Esophagus mucosa (tissue), 1 donor: ENCODE results near the gene DAAM2. TPM values are rescaled to one million over a fixed set of nuclear protein-coding genes. Genes with fewer than 3 reads are reported as not detected.

Source experiments
- ATAC-seq: fragments of 200-7000 bp; cut with Tn5 transposase; one replicate; pipeline ENCODE4 v1.9.1; 2020
- total RNA-seq: library from RNA; stranded (reverse); gene quantifications from one replicate; pipeline ENCODE4 v1.2.4, GENCODE V29; 2023
- donor health status: DM: yes; HTN: yes; CAD: no.

The DAAM2 gene
- total RNA-seq, 1 donor from 2014 or later, result 2.3 TPM

DNA sequence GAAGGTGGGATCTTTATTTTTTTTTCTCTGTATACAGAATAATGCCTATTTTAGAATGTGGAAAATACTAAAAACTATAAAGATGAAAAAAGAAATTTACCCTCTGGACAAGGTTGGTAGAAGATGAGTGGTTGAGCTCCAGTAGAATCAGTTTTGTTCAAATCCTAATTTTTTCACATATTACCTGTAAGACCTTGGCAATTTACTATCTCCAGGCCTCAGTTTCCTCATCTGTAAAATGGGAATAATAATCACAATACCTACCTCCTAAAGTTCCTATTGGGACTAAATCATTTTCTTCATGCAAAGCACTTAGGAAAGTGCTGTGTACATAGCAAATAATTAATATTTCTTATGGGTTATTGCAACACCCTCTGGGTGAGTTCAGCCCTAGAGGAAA lies 28.4 kb downstream of the DAAM2 start:
- no peak for ATAC-seq

DNA sequence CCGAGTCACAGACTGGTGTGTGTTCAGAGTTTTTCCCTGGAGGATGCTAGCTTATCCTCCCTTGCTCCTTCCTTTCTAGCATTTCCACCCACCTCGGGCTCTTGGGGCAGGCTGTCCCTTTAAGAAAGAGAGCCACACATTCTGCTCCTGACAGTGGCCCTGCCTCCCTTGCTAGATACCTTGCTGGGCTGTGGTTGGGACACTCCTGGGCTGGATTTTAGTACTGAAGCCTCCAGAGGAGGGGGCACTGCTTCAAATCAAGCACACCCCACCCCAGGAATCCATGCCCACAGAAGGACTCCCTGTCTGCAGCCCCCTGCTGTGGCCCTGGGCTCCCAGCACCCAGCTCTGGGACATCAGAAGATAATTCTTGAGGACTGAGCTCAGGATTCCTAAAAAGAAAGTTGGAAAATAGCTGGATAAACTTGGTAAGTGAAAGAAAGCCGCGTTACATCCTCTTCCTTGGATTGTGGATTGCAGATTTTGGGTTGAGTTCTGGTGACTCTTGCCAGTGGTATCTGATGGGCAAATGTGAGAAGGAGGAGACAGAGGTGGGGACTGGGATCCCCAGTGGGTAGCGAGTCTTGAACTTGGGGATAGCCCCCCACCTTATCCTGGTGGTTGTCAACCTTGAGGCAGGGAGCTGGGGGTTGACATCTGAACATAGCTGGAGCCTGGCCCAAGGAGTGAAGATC lies 29.0 kb downstream of the DAAM2 start:
- ATAC-seq, result no peak

DNA sequence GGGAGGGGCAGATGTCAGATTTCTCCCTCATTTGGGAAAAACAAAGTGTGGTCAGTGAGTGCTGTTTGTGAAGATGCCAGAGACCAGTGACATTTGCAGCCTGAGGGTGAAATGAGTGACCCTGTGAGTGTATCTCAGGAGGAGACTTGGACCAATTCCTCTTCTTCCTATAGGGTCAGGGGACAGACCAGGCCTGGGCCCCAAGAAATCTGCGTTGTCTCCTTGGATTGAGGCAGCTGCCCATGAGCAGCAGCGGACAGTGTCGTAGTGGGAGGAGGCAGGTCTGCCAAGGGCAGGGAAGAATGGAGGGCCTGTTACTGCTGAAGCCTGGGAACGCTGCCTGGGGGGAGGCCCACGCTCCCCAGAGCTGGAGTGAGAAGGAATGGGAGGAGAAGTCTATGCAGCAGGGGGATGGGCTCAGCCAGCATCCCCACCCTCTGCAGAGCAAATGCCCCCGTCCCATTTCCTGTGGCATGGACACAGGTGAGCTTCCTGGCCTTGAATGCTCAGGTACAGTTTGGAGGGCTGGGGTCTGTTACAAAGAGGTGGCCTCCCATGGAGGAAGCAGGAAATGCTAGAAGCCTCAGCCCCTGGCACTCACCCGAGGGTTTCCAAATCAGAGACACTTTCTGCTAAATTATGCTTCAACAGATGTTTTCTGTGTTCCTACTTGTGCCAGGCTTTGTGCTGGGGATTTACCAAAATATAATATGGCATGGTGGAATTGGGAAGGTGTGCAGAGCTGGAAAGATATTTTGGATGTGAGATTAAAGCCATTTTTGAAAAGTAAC lies 29.8 kb downstream of the DAAM2 start:
- no peak for ATAC-seq

DNA sequence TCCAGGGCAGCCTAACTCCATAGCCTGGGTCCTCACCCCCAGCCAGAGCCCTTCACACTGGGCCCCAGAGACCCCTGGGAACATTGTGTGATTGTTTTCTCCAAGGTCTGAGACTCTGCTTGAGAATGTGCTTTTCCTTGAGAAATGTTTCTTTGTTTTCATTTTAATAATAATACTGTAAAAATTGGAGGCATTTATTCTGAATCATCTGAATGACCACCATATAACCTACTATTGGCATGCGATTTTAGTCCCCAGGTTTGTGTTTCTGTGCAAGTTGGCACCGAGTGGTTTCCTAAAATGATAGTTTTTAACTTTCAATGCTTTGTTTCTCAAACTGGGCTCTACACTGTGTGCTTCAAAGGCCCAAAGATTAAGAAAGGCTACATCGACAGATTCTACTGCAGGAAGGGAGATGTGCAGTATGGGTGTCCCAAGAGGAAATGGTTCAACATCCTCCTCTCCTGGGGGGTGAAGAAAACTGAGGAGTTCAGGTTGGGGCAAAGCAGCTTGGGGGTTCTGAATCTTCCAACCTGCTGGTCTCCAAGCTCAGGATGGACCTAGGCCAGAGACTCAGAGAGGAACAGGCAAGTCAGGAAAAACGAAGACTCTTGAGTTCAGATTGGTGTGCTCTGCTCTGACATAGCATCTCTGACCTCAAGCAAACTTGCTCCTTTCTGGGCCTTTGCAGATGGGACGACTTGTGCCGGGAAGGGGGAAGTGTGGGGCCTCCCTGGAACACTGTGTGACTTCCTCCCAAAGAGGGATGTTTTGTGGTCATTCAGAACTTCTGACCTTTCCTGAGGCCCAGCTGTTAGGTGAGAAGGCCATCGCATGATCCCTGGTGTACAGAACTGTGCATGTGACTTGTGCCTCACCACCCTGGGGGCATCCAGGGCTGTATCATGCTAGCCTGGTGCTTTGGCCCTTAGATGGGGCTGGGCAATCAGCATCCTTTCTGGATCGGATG lies 31.0 kb downstream of the DAAM2 start:
- peak; percentile 28 for ATAC-seq

DNA sequence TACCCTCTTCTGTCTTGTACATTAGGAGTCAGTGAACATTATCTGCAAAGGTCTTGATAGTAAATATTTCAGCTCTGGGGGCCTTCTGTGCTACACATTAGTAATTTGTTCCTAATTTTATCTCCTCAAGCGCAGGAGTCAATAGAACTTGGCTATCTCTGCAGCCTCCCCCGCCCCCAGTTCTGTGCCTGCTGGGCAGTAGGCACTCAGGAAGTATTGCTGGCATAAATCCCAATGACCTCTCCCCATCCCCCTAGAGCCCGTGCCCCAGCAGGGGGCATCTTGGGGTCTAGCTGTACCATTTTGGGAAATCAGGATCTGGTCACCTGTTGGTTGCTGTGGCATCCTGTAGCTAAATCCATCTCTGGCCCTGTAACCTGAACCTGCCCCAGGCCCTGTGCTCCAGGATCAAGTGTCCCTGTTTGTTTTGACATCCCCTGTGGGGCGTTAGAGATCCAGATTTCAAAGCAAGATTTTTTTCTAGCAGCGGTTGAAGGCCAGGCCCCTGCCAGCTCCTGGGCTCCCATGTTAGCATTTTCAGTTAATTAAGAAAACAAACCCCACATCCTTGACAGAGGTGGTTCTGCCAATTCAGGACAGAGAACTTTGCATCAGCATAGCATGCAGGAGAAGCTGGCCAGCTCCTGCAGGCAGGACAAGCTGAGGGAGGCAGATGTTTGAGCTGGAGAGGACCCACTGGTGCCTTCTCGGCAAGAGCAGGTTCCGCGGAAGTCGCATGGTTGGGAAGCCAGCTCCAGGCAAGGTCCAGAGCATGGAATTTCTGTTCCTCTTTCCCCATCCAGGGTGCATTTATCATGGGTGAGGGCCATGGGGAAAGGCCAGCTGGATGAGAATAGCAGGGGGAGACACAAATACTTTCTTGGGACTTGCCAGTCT lies 32.1 kb downstream of the DAAM2 start:
- ATAC-seq, result no peak

DNA sequence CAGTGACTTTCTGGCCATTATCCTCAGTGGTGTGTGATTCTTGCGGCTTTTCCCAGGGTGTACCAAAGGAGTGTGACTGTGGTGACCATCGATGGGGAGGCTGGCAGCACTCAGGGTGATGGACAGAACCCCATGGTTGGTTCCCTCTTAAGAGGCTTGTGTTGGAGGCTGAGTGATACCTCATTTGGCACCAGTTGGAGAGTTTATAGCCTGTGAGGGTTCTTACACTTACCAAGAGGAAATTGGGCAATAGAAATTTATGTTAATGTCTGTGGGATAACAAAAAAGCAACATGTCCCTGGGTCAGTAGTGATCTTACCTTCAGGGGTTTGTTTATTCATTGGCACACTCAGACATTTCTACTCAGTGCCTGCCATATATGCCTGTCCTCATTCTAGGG lies 37.2 kb downstream of the DAAM2 start:
- no peak for ATAC-seq

DNA sequence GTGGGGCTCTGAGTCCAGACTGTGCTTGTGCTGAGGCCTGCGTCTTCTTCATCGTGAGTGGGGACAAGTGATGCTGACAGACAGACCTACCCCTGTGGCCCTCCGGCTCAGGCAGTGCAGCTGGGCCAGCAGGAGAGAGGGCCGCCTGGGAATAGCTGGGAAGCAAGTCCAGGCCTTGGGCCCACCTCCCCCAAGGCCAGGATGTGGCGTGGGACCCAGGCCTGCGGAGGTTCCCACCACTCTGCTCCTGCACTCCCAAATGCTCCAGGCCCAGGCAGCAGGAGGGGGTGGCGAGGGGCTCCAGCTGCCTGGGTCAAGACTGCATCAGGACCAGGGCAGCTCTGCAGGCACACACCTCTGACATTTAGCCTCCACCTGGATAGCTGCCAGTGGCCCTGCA lies 38.3 kb downstream of the DAAM2 start:
- ATAC-seq, result no peak

DNA sequence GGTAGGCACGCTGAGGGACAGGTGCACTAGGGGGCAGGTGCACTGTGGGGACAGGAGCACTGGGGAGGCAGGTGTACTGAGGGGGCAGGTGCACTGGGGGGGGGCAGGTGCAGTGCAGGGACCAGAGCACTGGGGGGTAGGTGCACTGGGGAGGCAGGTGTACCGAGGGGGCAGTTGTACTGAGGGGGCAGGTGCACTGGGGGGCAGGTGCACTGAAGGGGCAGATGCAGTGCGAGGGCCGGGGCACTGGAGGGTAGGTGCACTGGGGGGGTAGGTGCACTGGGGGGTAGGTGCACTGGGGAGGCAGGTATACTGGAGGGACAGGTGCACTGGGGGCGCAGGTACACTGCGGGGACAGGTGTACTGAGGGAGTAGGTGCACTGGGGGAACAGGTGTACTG lies 39.5 kb downstream of the DAAM2 start:
- ATAC-seq, result no peak

DNA sequence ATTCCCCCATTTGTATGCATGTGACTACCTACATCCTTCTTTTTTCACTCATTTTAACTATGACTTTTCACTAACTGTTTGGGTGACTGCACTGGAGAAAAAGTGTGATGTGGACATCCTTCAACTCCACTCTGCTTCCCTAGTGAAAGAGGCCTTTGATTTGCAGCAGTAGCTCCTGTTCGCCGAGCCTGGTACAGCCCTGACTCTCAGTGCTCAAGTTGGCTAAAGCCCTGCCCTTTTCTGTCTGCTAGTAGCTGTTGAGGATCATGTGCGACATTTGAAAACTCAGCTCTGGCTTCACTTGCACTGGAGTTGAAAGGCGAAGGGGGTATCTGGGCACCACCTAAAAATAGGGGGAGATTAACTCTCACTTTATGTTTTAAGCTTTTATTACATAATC lies 42.1 kb downstream of the DAAM2 start:
- ATAC-seq, result no peak

DNA sequence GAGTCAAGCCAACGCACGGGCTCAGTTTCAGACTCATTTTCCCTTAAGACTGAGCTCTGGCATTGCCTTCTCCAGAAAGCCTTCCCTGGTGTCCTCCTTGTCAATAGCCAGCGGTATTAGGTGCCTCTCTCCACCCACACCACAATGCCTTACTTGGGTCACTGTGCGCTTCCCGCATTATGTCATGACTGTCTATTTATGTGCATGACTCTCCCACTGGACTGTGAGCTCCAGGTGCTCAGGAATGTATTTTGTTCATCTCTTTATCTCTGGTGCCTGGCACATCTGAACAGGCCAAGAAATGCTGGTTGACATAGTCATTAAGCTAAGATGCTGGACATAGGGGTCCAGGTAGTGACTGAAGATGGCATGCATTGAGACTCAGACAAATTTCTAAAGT lies 42.7 kb downstream of the DAAM2 start:
- ATAC-seq, result no peak

DNA sequence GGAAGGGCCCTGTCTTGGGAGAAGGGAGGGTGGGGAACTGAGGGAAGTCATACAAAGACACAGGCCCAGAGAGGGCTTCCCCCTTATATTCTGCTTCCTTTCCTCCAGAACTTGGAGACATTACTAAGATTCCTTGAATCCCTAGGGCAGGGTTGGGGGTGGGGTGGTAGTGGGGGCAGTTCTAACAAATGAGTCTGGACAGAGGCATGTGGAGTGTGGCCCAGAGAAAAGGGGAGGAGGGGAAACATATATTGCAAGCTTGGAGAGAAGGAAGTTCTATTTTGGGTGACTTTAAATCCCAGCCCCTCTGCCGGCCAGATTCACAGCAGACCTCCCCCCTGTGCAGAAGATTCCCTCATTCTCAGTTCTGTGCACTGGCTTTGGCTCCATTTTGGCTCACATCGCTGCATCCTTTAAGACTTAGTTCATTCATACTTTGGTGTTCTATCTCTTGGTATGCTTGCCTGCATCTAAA lies 43.7 kb downstream of the DAAM2 start:
- ATAC-seq, result no peak

DNA sequence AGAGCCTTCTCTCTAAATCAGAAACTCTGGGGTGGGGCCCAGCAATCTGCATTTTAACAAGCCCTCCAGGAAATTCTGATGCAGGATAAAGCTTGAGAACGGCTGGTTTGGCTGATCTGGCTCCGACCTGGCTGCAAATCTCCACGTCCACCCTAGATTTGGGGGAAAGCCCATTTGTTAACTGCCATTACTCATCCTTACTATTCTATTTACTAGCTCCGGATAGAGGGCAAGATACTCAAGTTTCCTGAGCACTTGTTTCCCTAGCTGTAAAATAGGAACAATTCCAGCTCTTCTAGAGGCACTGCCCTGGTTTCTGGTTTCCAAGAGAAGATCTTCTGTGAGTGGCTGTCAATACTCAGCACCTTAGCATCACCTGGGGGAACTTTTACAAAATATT lies 44.4 kb downstream of the DAAM2 start:
- no peak for ATAC-seq

DNA sequence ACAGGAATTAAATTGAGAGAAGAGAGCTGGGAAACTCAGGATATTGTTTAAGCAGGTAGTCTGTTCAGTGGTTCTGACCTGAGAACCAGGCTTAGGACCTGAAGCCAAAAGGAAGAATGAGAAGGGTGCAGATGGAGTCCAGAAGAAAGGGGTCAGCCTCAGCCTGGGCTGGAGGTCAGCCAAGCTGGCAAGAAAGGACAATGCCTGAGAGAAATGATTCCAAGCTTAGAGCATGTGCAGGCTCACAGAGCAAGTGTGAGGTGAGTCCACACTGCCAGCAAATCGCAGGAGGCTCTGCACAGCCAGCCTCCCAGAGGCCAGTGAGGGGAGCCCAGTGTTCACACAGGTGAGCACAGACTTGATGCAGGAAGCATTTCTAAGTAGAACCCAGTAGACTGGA lies 47.3 kb downstream of the DAAM2 start:
- no peak for ATAC-seq

DNA sequence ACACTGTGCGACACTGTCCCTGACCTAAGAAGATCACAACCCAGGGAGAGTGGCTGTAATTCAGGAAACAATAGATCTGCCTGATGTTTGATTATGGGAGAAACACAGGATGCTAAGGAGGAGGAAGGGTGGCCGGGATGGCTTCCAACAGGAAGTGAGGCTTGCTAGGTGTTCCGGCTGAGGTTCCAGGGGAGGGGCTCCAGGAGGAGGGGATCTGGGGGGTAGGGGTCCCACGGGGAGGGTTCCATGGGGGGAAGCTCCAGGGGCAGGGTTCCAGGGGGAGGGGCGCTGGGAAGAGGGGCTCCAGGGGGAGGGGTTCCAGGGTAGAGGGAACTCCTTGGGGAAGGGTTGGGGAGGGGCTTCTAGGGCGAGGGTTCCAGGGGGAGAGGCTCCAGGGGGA lies 48.6 kb downstream of the DAAM2 start:
- ATAC-seq, result no peak

DNA sequence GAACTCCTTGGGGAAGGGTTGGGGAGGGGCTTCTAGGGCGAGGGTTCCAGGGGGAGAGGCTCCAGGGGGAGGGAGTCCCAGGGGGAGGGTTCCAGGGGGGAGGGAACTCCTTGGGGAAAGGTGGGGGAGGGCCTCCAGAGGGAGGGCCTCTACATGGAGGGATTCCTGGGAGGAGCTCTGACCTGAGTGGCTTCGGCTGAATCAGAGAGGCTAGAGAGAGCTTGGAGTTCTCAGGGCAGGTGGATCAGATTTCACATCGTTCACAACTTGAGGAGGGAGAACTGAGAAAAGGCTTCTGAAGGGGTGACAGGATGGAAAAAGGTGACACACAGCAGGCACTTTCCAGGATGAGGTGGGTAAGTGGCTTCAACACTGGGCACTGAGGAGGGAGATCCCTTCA lies 49.1 kb downstream of the DAAM2 start:
- no peak for ATAC-seq

DNA sequence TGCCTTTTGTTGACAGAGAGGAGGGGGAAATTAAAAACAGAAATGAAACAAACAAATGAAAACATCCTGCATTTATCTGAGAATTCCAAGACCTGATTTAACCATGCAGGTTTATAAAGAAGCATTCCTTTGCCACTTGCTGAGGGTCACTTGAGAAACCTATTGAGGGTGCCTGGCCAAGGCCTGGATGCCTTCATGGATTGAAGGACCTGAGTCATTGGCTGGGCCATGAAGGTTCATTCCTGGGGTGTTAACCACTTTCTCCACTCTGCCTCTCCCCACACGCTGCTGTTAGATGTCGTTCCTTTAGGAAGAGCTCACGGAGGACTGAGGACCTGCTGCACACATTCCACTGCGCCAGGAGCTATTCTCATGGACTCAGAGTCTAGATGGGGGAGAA lies 49.7 kb downstream of the DAAM2 start:
- ATAC-seq, result no peak

DNA sequence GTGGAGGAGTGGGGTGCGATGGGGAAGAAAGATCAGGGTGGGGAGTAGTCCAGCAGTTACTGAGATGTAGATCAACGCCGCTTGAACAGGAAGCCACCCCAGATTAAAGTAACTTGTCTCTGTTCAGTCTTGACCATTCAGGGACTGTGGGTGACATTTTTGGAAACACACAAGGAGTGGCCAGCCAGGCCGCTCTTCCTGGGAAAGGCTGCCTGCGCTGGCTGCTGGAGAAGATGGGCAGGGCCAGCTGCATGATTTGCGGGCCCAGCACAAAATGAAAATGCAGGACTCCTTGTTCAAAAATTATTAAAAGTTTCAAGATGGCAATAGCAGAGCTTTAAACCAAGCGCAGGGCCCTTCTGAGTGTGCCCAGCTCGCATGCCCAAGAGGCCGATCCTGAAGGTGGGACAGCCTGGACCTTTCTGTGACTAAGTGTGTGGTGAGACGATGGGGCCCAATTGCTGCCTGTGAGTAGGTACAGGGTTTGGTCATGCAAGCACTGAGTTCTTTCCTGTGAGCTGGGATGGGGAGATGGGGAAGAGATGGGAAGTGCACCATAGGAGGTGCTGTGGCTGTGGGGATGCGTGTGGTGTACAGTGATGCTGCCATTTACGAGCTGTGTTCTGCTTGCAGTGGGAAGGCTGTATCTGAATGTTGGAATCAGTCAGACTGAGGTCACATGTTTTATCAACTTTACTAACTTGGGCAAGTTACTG lies 51.3 kb downstream of the DAAM2 start:
- no peak for ATAC-seq

DNA sequence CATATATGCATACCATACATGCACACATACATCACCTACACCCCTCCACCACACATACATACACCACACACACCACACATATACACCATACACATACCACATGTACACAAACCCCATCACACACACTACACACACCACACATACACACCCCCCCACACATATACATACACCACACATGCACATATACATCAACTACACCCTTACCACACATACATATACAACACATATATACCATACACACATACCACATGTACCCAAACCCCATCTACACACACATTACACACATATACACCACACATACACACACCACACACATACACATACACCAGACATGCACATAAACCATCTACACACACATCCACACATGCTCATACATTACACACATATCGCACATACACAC lies 52.7 kb downstream of the DAAM2 start:
- no peak for ATAC-seq

DNA sequence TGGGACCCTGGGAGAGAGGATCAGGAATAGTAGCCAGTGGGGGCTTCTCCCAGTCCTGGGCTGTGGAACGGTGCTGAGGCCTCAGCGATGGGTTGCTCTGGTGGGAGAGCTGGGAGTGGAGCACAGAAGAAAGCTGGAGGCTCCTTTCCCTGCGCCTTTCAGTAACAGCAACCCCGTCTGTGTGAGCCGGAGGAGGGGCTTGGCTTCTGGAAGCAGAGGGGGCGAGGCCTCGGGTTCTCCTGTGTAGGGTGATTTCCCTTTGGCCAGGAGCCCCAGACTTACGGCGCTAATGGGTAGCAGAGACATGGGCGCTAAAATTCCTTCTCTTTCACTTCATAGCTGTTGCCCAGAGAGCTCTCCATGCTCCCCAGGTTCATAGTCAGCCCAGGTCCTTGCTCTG lies 55.0 kb downstream of the DAAM2 start:
- ATAC-seq, result no peak

DNA sequence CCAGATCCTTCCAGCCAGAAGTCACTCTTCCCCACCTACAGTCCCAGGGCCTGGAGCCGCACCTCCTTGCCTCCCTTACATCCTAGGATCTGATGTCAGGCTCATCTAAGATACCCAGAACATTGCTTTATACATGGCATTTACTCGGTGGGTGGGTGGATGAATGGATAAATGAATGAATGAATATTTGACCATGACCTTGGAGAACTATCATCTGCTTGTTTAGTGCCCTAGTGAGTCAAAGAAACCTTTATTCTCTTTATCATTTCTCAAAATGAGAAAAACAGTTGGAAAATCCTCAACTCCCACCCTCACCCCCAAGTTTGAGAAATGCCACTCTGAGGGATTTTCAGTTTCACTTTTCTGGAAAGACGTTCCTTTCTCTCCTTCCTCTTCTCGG lies 56.0 kb downstream of the DAAM2 start:
- no peak for ATAC-seq

DNA sequence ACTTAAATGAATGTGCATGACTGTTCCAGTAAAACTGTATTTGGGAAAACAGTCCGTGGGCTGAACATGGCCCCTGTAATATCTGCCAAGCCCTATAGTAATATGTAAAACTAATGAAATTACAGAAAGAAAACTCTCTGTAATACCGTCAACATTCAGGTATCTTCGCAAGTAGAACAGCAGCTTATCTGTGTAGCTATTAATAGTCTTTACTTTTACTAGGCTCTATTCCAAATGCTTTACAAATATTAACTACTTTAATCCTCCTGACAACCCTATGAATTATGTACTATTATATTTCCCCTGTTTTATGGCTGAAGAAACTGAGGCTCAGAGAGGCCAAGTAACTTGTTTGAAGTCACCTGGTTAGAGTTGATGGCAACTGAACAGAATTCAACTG lies 57.1 kb downstream of the DAAM2 start:
- ATAC-seq, result no peak
